HG03139 (cell line): Measurements from ENCODE around the gene CHRDL1.
"Not testable (repeated sequence)": the region's sequence is repeated elsewhere in the genome, so short reads cannot be mapped to it uniquely, and the experiment has no call there.

Source experiments
- ATAC-seq: cut with Tn5 transposase; IDR thresholded peaks from one replicate; pipeline ENCODE4 v1.9.1; 2021; ENCODE audit not compliant: unreplicated experiment

CHRDL1 gene, protein sequence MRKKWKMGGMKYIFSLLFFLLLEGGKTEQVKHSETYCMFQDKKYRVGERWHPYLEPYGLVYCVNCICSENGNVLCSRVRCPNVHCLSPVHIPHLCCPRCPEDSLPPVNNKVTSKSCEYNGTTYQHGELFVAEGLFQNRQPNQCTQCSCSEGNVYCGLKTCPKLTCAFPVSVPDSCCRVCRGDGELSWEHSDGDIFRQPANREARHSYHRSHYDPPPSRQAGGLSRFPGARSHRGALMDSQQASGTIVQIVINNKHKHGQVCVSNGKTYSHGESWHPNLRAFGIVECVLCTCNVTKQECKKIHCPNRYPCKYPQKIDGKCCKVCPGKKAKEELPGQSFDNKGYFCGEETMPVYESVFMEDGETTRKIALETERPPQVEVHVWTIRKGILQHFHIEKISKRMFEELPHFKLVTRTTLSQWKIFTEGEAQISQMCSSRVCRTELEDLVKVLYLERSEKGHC

DNA sequence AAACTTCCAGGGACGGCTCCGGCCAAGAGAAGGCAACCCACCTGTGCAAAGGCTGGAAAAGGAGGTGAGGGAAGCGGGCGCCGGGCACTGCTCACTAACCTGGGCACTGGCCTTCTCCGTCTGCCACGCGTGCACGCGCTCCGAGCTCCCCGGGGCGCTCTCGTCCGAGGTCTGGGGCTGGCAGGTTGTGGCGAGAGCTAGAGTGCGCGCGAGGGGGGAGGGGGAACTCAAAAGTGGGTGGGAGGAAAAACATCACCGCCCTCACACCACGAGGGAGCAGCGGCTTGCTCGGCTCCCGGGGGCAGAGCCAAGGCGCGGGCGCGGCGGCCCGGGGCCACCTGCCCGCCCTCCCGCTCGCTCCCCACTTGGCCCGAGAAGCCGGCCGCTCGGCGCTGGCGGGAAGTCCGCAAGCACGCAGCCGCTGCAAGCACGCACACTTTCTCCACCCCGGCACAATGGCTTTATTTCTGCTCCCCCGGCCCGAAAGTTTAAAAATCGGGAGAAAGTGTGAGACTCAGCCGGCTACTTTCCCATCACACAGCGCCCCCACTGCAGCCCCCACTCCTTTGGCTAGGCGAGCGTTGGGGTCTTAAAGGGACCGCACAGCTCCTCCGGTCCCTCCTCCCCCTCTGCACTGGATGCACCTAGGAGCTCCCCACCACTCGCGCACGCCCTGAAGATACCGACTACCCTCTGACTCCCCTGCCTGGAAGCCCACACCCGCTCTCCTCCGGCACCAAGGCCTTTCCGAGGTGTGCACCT lies at the start of gene CHRDL1:
CHRDL1 (minus strand) TSS at position 173 of the 762 bp plus-strand sequence. CDS start 3,636 bp downstream, outside the sequence.
- ATAC-seq: no peak

DNA sequence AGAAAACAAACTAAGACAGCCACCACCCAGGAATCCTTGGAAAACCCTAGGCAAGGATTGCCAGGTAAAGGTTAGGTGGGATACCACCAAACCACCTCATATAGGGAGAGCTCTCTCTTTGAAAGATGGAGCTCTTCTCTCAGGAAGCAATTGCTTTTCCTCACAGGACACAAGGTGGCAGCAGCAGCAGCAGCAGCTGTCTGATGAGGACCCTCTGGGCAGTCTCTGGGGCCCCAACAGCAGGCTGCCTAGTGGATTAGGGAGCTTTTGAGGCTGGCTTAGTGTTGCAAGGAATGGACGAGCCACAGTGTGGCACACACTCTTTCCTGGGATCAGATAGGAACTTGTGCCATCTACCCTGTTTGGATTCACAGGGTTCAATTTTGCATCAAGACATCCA lies 41.4 kb upstream of the CHRDL1 start:
- ATAC-seq: no peak

DNA sequence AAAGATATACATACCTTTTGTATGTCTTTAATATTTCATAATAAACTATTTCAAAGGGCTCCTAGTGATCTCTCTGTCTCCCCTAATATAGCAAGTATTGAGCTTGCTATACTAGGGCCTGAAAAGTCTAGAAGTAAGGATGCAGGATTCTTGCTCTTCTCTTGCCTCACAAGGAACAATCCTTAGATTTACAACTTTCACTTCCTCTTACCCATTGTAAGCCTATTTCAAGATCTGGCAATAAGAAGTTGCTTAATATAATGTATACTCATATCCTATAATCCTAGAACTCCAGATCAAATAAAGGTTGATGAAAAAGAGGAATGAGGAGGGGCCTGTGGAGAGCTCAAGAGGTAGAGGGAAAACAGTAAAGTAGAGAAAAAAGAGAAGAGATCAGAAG lies 40.8 kb upstream of the CHRDL1 start:
- ATAC-seq: no peak

DNA sequence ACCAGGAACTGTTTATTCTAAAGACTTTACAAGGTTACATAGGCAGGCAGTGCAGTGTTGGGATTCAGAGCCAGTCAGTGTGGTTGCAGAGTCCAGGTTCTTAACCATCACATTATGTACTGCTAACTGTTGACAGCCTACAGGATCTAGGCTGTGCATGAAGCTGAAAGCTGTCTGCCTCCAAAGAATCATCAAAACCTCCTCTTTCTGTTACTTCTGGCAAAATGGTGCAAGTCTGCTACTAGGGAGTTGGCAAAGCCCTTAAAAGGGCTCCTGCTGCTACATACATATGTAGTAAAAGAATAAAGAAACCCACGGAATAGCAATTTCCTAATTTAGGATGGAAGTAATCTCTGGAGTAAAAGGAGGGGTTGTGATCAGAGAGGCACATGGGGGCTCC lies 40.4 kb upstream of the CHRDL1 start:
- no peak for ATAC-seq

DNA sequence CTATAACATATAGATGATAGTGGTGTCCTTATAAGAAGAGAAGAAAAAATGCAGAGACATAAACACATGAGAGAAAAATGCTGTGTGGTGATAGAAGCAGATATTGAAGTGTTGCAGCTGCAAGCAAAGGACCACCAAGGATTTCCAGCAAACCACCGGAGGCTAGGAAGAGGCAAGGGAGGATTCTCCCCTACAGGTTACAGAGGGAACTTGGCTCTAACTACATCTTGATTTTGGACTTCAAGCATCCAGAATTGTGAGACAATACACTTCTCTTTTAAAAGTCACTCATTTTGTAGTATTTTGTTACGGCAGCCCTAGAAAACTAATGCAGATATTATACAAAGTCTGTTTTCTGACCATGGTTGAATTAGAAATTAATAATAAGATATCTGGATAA lies 30.4 kb upstream of the CHRDL1 start:
- no peak for ATAC-seq

DNA sequence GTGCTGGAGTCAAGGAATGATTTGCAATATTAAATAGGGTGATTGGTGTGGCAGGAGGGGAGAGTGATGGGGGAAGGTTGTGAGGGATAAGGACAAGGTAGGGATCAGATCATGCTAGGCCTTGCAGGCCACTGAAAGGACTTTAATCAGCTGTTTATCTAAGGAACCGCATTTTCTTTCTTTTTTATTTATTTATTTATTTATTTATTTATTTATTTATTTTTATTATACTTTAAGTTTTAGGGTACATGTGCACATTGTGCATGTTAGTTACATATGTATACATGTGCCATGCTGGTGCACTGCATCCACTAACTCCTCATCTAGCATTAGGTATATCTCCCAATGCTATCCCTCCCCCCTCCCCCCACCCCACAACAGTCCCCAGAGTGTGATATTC lies 20.9 kb upstream of the CHRDL1 start:
- ATAC-seq: not testable (repeated sequence)

DNA sequence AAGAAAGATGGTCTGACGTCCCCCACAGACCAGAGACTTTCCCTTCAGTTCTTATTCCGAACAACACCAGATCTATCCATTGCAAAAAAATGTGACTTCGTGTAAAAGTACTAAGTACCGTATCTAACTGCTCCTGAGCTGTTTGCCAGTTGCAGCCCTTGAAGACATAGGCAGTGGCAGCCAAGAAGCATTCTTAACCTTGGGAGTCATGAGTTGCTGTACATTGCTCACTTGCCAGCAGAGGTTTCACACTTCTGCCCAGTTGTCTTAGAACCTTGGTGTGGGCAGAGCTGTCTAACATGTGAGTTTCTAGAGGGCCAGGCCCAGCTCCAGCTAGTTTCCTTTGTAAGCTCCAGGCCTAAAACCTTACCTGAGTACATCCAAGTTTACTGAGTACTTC lies 10.5 kb upstream of the CHRDL1 start:
- no peak for ATAC-seq

DNA sequence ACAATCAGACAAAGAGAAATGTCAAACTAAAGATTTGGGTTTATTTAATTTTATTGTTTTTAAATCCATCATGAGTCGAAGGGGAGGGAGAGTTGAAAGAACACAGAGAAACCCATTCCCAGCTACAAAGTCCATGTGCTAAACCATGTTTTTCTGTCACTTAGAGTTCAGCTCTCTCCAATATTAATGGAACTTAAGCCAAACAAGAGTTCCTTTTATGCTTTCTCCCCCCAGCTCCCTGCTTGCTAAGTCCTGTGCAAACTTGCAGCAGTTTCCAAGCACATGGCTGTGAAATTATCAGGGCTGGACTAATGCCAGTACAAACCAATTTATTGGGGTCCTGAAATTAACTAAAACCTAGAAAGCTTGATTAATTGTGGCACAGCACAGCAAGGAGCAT lies 9.7 kb upstream of the CHRDL1 start:
- no peak for ATAC-seq

DNA sequence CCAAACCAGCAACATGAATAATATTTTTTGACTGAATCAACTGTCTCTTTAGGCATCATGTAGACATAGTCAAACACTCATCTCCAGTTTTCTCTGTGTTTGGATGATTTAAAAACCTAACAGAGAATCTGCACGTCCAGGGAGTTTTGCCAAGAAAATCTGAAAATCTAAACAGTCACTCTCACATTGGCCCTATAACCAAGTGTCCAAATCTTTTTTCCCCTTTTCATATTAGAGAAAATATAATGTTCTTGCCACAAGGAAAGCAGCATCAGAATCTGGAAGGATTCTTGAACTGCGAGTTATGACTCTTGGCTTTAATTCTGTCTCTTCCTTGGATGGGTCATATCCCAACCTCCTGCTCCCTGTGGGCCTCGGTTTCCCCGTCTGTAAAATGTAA lies 8.8 kb upstream of the CHRDL1 start:
- ATAC-seq: no peak

DNA sequence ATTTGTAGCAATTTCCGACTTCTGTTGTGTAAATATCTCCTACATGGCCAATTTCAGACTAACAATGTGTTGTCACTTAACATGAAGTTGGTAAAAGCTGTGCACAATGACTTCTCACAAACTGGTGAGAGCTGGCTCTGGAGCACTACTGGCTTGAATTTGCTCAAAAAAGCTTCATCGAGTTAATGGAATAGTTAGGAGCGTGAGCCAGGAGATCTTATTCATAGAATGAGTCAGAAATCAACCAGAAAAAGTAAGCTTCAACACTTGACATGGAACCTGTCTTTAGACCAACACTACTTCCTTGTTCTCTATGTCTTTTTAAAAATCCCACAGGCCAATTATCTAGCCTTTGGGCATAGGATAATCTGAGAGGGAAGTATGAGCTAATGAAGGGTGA lies 7.9 kb upstream of the CHRDL1 start:
- no peak for ATAC-seq

DNA sequence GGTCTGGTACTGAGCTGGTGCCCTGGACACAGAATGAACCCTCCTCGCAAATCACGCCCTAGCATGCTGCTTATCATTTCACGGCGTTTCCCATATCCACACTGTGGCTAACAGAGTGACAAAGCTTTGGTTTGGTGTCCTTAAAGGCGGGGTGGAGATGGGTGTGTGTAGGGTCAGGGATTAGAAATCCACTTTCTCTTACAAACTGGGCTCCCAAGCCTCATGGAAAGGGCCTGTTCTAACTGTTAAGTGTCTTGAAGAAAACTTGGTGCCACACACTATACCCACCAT lies 735 bp upstream of the CHRDL1 start:
- ATAC-seq: no peak

DNA sequence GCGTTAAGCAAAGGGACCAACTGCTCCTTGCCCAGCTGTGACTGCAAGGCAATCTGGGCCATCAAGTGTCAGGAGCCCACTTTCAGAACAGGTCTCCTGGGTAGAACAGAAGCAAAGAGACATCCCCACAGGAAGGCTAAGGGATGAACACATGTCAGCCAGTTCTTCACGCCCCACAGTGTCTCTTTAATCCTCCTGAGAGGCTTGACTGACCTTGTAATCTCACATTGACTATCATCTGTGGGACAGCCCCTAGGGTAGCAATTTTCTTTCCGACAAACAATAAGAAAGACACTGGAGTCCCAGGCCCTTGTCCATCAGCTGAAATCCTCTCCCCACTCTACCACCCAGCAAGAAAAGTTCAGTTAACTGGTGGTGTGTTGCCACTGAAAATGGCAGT lies 1.0 kb downstream of the CHRDL1 start:
- no peak for ATAC-seq

DNA sequence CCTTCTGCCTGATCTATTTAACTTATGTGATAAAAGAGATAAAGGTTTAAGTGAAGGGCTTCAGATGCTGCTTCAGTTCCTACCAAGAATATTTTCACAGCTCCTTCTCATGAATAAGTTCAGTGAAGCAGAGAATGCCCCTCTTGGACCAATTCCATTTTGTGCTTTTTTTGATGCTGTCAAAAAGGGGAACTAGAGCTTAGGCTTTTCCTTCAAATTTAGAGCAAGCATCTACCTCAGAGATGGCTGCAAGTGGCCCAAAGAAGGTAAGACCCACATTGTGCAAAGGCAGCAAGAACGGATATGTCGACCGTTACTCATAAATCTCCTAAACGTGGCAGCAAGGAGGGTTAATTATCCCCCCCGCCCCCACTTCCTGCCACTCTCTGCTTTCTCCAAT lies 4.5 kb downstream of the CHRDL1 start:
- ATAC-seq: no peak

DNA sequence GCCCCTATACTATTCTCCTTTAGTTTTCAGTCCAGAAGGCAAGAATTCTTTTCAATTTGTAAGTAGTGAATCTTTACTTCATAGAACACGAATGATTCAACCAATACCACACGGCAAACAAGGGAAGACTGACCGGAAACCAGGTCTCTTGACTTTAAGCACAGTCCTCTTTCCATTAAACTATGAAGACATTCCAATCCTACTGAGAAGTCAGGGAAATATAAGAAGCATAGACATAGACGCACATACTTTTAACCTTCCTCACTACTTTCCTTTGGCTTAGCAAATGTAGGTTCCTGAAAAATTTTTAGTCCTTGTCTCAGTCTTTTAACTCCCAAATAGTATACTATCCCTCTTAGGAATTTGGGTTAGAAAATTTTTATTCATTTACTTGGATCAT lies 9.1 kb downstream of the CHRDL1 start:
- no peak for ATAC-seq

DNA sequence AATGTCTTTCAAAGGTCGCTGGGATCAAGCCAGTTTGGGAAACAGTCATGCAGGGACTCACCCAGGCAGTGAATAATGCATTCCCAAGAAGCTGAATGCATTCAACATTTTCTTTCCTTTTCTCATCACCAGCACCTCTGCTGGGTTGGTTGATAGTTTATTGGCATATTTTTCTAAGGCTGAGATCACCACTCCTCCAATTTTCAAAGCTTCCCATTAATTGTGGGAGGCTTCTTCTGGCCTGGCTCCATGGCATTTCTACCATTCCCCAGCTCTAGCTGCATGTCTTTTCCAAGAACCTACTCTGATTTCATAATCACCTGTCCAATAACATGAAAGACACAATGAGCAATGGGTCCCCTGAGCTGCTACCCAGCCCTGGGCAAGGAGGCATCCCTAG lies 35.8 kb downstream of the CHRDL1 start:
- ATAC-seq: no peak

DNA sequence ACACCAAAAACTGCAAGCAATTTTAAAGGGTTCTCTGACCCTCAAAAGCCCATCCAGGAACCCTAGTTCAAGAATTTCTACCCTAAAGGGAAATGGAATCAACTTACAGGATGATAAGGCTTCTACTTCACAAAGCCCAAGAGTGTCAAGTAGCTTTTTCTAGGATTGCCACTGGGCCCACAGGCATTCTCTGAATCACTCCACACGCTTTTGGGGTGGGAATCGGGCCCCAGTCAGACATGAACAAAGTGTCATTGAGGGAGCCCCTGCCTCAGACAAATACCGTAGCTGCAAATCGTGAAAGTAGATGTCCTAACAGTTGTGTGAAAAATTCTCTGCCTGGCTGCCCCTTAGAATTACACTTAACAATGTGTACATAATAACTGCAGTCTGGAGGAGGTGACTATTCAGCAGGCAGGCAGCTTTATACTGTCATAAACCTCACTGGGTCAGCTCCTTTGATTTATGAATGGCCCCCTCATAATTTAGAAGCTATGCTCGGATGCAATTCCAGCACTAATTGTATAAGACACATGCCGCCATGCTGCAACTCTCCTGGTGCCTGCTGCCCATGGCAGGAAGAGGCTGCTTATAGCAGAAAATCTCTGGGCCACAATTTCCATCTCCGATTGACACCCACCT lies 36.7 kb downstream of the CHRDL1 start:
- no peak for ATAC-seq

DNA sequence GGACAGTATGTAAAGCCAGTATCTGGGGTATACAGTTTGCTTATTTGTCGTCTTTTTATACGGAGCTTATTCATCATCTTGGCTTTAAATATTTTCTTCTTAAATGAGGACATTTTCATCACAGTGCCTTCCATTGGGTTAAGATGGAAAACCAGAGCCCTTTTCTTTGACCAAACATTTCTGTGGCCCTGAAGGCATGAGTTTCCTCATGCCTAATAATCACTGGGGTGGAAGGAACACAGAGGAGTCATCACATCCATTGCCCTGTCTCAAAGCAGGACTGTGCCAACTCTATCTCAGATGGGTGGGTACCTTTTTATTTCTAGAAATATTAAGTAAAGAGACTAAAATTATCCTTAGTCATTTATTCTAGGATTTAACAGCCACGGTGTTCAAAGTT lies 40.0 kb downstream of the CHRDL1 start:
- ATAC-seq: no peak

DNA sequence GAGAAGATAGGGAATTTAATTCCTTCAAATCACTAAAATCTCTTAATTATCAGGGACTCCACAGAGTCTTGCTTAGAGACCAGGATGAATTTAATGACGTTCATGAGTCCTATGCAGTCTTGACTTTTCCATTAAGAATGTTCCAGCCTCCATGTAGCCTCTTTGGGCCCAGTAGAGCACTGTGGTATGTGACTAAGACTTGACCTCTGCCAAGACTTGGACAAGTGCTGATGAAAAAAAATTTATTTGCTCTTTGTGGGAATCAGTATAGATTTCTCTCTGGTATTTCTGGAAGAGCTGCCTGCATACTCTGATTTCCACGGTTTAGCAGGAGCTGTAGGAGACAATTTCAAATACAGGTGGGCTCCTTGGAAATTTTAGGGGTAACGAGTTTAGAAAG lies 40.6 kb downstream of the CHRDL1 start:
- ATAC-seq: no peak

DNA sequence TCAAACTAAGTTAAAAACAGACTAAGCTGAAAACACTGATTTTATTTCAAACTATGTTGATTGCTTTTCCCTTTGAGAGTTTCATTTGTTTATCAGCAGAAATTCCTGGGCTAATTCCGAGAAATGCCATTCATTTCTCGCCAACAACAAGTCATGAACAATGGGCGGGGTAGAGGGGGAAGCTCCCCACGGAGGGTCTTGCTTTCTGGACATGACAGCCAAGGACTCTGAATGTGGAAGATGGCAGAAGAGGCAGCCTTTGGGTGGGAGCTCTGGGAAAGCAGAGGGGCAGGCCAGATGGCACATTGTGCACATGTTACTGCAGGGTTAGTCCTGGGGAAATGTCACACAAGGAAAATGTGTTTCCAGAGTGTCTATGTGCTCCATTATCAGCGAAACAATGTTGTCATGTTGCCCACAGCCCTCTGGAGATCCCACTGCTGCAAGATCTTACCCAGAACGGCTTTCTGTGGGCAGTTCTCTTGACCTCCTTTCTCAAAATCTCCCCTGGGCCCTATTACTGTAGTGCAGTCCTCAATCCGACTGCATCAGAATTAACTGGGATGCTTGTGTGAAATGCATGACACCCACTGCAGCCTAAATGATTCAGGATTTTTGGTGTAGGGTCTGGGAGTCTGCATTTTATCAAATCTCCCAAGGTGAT lies 45.0 kb downstream of the CHRDL1 start:
- no peak for ATAC-seq

DNA sequence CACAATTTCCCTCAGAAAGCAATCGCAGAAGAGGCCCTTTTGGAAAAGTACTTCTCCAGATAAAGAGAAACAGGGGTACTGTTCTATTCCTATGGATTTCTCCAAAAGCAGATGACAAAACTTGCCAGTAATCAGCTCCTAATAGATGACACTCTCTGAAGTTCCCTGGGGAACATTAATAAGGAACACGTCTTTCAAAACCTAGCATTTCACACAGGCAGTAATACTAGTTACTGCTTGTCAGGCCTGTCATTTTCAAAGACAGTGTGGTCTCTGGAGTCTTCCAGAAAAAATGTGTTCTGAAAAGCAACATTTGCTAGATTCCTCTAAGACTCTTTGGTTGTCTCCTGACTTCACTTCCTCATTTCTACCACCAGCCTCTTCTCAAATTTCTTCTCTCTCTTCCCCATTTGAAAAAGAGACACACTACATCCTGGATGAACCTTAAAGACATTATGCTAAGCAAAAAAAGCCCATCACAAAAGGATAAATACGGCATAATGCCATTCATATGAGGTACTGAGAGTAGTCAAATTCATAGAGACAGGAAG lies 47.3 kb downstream of the CHRDL1 start:
- ATAC-seq: no peak

DNA sequence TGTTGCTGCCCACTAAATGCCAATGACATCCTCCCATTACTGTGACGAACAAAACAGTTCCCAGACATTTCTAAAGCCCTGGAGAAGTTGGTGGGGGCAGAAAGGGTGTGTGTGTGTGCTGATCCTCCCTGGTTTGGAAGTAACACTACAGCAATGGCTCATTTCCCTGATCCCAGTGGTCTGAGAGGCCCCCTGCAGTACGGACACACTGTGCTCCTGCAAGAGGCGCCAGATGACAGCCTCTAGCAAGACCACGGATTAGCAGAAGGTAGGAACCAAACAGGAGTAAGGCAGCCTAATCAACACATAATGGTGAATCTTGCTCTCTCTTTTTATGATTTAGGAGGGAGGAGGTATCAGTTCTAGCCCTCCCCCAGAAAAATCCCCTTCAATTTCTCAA lies 49.6 kb downstream of the CHRDL1 start:
- ATAC-seq: no peak
